Activated T-cell treated with anti-CD3 and anti-CD28 coated beads, Interleukin-2, amount 50 U/mL, for 72 hours (primary cell): Measurements from ENCODE around the gene ZFP57. TPM values are rescaled to one million over a fixed set of nuclear protein-coding genes. Genes with fewer than 3 reads are reported as not detected.

Experiments
- total RNA-seq, 2 donors: library from RNA; stranded (reverse); gene quantifications; one replicate each; pipeline ENCODE4 v1.2.3, GENCODE V29; 2022

ZFP57 gene
- total RNA-seq, 2 donors from 2014 or later: 6.3 TPM; not detected in 1

Other genes with a start within 250 kb of the ZFP57 start
- gene OR10C1, start 241.8 kb downstream of the ZFP57 start, total RNA-seq: not detected
- not detected for gene OR11A1, start 224.1 kb downstream of the ZFP57 start, total RNA-seq
- gene OR2H1, start 224.0 kb downstream of the ZFP57 start, total RNA-seq: not detected
- gene MAS1L, start 193.2 kb downstream of the ZFP57 start, total RNA-seq: not detected
- gene UBD, start 121.4 kb downstream of the ZFP57 start, total RNA-seq: 1 to 10 TPM; 1.3 to 2.1 TPM
- not detected for gene OR2H2, start 96.0 kb downstream of the ZFP57 start, total RNA-seq
- gene GABBR1, start 48.0 kb downstream of the ZFP57 start, total RNA-seq: 10 to 100 TPM; 21.7 to 26.6 TPM
- not detected for gene MOG, start 24.1 kb downstream of the ZFP57 start, total RNA-seq
- gene HLA-F, start 42.3 kb upstream of the ZFP57 start, total RNA-seq: 100 to 1,000 TPM; 238 to 275 TPM
- under 1 TPM in 1 of 2 donors, not detected in 1; 0.37 TPM for gene HLA-G, start 146.7 kb upstream of the ZFP57 start, total RNA-seq